HUES48 (cell line): ENCODE results near the gene FOXO6.
A peak's percentile ranks its signal among the peaks of the same experiment; 100 is the strongest.
"Not testable (repeated sequence)": the region's sequence is repeated elsewhere in the genome, so short reads cannot be mapped to it uniquely, and the experiment has no call there.

Experiments used
- H3K27ac ChIP-seq: one replicate; pipeline ENCODE4 v1.7.0; 2013; ENCODE audit warnings: low read depth, low read length, inconsistent platforms
- H3K27me3 ChIP-seq: 2 replicates; pipeline ENCODE4 v1.6.1; 2013; ENCODE audit warnings: mild to moderate bottlenecking, low read length; ENCODE audit not compliant: control insufficient read depth, insufficient read depth
- H3K36me3 ChIP-seq: 2 replicates; pipeline ENCODE4 v1.6.1; 2013; ENCODE audit warnings: low read length; ENCODE audit not compliant: control insufficient read depth, insufficient read depth
- H3K4me1 ChIP-seq: 2 replicates; pipeline ENCODE4 v1.6.1; 2013; ENCODE audit warnings: mild to moderate bottlenecking, low read length; ENCODE audit not compliant: control insufficient read depth, insufficient read depth
- H3K4me3 ChIP-seq: 2 replicates; pipeline ENCODE4 v1.5.1; 2013; ENCODE audit warnings: mild to moderate bottlenecking, low read depth, low read length
- H3K9ac ChIP-seq: 2 replicates; pipeline ENCODE4 v1.6.1; 2013; ENCODE audit warnings: mild to moderate bottlenecking, low read depth, low read length, moderate library complexity
- H3K9me3 ChIP-seq: 2 replicates; pipeline ENCODE4 v1.6.1; 2013; ENCODE audit warnings: low read length; ENCODE audit not compliant: control insufficient read depth, insufficient read depth

The FOXO6 gene

GRCh38 chr1:41329662-41330587 lies 31.3 kb upstream of the FOXO6 start:
- H3K27ac ChIP-seq, result no peak overlapping the region
- H3K27me3 ChIP-seq, result no peaks in the 10 kb centered on the region
- H3K4me3 ChIP-seq, result no peak overlapping the region
- no peaks in the 10 kb centered on the region for H3K36me3 ChIP-seq
- H3K9me3 ChIP-seq, result no peaks in the 10 kb centered on the region
- H3K9ac ChIP-seq, result no peak overlapping the region
- 0 out of 2 replicates have a peak, but pooled peaks cover 5% of the 10 kb centered on the region for H3K4me1 ChIP-seq

GRCh38 chr1:41330588-41331545 lies 30.4 kb upstream of the FOXO6 start:
- no peaks in the 10 kb centered on the region for H3K27me3 ChIP-seq
- 0 out of 2 replicates have a peak, but pooled peaks cover 5% of the 10 kb centered on the region for H3K4me1 ChIP-seq
- no peak overlapping the region for H3K4me3 ChIP-seq
- no peak overlapping the region for H3K27ac ChIP-seq
- no peaks in the 10 kb centered on the region for H3K9me3 ChIP-seq
- no peak overlapping the region for H3K9ac ChIP-seq
- no peaks in the 10 kb centered on the region for H3K36me3 ChIP-seq

GRCh38 chr1:41331546-41331917 lies 29.7 kb upstream of the FOXO6 start:
- H3K27me3 ChIP-seq, result no peaks in the 10 kb centered on the region
- no peaks in the 10 kb centered on the region for H3K9me3 ChIP-seq
- no peak overlapping the region for H3K9ac ChIP-seq
- H3K36me3 ChIP-seq, result no peaks in the 10 kb centered on the region
- H3K4me1 ChIP-seq, result 0 out of 2 replicates have a peak, but pooled peaks cover 5% of the 10 kb centered on the region
- no peak overlapping the region for H3K27ac ChIP-seq
- no peak overlapping the region for H3K4me3 ChIP-seq

GRCh38 chr1:41332161-41332560 lies 29.1 kb upstream of the FOXO6 start:
- not testable (repeated sequence) for H3K27ac ChIP-seq, H3K9ac ChIP-seq, H3K4me1 ChIP-seq, H3K27me3 ChIP-seq, H3K9me3 ChIP-seq, H3K4me3 ChIP-seq, H3K36me3 ChIP-seq

- Histone ChIP-seq H3K27ac (no peak overlapping the region), H3K4me1 (0 out of 2 replicates have a peak, but pooled peaks cover 5% of the 10 kb centered on the region), H3K27me3 (no peaks in the 10 kb centered on the region), H3K36me3 (no peaks in the 10 kb centered on the region), H3K9ac (no peak overlapping the region), H3K9me3 (no peaks in the 10 kb centered on the region), H3K4me3 (no peak overlapping the region)
These were observed 28.0 kb upstream of the FOXO6 start for GRCh38 chr1:41333146-41333784.

- Histone ChIP-seq H3K27me3 (peaks cover 4% of the 10 kb centered on the region; the same call in 1 of the 2 replicates), H3K4me1 (peaks cover 2% of the 10 kb centered on the region; the same call in 1 of the 2 replicates), H3K9ac (no peak overlapping the region), H3K4me3 (no peak overlapping the region), H3K27ac (no peak overlapping the region), H3K9me3 (no peaks in the 10 kb centered on the region), H3K36me3 (no peaks in the 10 kb centered on the region)
These were observed 22.4 kb upstream of the FOXO6 start for GRCh38 chr1:41338820-41339219.

- Histone ChIP-seq H3K27ac (no peak overlapping the region), H3K4me1 (peaks cover 2% of the 10 kb centered on the region; the same call in 1 of the 2 replicates), H3K36me3 (no peaks in the 10 kb centered on the region), H3K9ac (no peak overlapping the region), H3K9me3 (no peaks in the 10 kb centered on the region), H3K4me3 (no peak overlapping the region), H3K27me3 (peaks cover 10% of the 10 kb centered on the region; the same call in 1 of the 2 replicates)
These were observed 20.4 kb upstream of the FOXO6 start for GRCh38 chr1:41340655-41341364.

GRCh38 chr1:41341365-41341683 lies 19.9 kb upstream of the FOXO6 start:
- peaks cover 10% of the 10 kb centered on the region; the same call in 1 of the 2 replicates for H3K27me3 ChIP-seq
- H3K9ac ChIP-seq, result no peak overlapping the region
- H3K9me3 ChIP-seq, result no peaks in the 10 kb centered on the region
- peaks cover 2% of the 10 kb centered on the region; the same call in 1 of the 2 replicates for H3K4me1 ChIP-seq
- H3K27ac ChIP-seq, result no peak overlapping the region
- H3K36me3 ChIP-seq, result no peaks in the 10 kb centered on the region
- no peak overlapping the region for H3K4me3 ChIP-seq

- H3K4me3 ChIP-seq, result no peak overlapping the region
- H3K4me1 ChIP-seq, result peaks cover 2% of the 10 kb centered on the region; the same call in 1 of the 2 replicates
- H3K9ac ChIP-seq, result no peak overlapping the region
- peak overlapping the region; percentile 66 for H3K27ac ChIP-seq
- no peaks in the 10 kb centered on the region for H3K9me3 ChIP-seq
- peaks cover 10% of the 10 kb centered on the region; the same call in 1 of the 2 replicates for H3K27me3 ChIP-seq
- H3K36me3 ChIP-seq, result no peaks in the 10 kb centered on the region
These were observed 19.3 kb upstream of the FOXO6 start for GRCh38 chr1:41341772-41342562.
